Smooth muscle cell (in vitro differentiated cells): Measurements from ENCODE around the gene ITPR2. TPM values are rescaled to one million over a fixed set of nuclear protein-coding genes. Genes with fewer than 3 reads are reported as not detected.

Experiments used
- DNase-seq: peaks from one replicate; lab custom pipeline; 2025; ENCODE audit not compliant: unreplicated experiment; lab: John Stamatoyannopoulos, UW
- H2AFZ ChIP-seq: fragments of 200-600 bp; sonication (generic); 2 replicates; pipeline ENCODE4 v1.6.0; 2016; ENCODE audit warnings: antibody characterized with exemption, low read depth, mild to moderate bottlenecking
- H3F3A ChIP-seq: fragments of 200-600 bp; sonication (generic); 2 replicates; pipeline ENCODE4 v1.6.0; 2017; ENCODE audit warnings: antibody characterized with exemption, low read depth
- H3K27ac ChIP-seq: fragments of 200-600 bp; sonication (generic); 2 replicates; pipeline ENCODE4 v1.5.1; 2016; ENCODE audit warnings: low read depth, mild to moderate bottlenecking
- H3K27me3 ChIP-seq: fragments of 200-600 bp; sonication (generic); 2 replicates; pipeline ENCODE4 v1.6.1; 2016; ENCODE audit warnings: low read depth, mild to moderate bottlenecking
- H3K36me3 ChIP-seq: fragments of 200-600 bp; sonication (generic); 2 replicates; pipeline ENCODE4 v1.5.1; 2016; ENCODE audit warnings: low read depth
- H3K4me1 ChIP-seq: fragments of 200-600 bp; sonication (generic); 2 replicates; pipeline ENCODE4 v1.5.1; 2016; ENCODE audit warnings: low read depth
- H3K4me2 ChIP-seq: fragments of 200-600 bp; sonication (generic); 2 replicates; pipeline ENCODE4 v1.6.0; 2016; ENCODE audit warnings: mild to moderate bottlenecking
- H3K4me3 ChIP-seq: fragments of 200-600 bp; sonication (generic); 2 replicates; pipeline ENCODE4 v1.5.1; 2016; ENCODE audit warnings: mild to moderate bottlenecking
- H3K79me2 ChIP-seq: fragments of 200-600 bp; sonication (generic); 2 replicates; pipeline ENCODE4 v1.6.0; 2016; ENCODE audit warnings: low read depth, mild to moderate bottlenecking
- H3K9ac ChIP-seq: fragments of 200-600 bp; sonication (generic); 2 replicates; pipeline ENCODE4 v1.6.0; 2016; ENCODE audit warnings: low read depth
- H3K9me3 ChIP-seq: fragments of 200-600 bp; sonication (generic); replicated peaks from 2 replicates; pipeline ENCODE4 v1.5.1; 2016; ENCODE audit warnings: low read depth
- H4K20me1 ChIP-seq: fragments of 200-600 bp; sonication (generic); 2 replicates; pipeline ENCODE4 v1.6.0; 2016; ENCODE audit warnings: low read depth
- WGBS: methylation state at CpG from one replicate; pipeline ENCODE4 v1.1.7; 2016; ENCODE audit warnings: low lambda C conversion rate; 5-methylcytosine and 5-hydroxymethylcytosine counted together
- polyA plus RNA-seq: library from polyadenylated mRNA; unstranded; fragments of >200 nt; fragmentation: Nextera tagmentation; extraction: Ambion mirVana; gene quantifications from 2 replicates; pipeline ENCODE4 v1.2.1, GENCODE V29; 2016
- total RNA-seq: library from RNA; depleted of rRNA; stranded (reverse); fragments of >200 nt; gene quantifications from 2 replicates; pipeline ENCODE4 v1.2.3, GENCODE V29; 2014
- TF ChIP-seq, protein P1 (sequence below): fragments of 200-600 bp; sonication (generic); IDR thresholded peaks from 2 replicates; pipeline ENCODE4 v1.5.1; 2017; ENCODE audit warnings: borderline replicate concordance, mild to moderate bottlenecking, antibody characterized with exemption; ENCODE audit not compliant: insufficient read depth, poor library complexity, severe bottlenecking

The ITPR2 gene
- total and polyA plus RNA-seq, 2 experiments from 2014 or later, result 6.8 to 17.4 TPM

DNA sequence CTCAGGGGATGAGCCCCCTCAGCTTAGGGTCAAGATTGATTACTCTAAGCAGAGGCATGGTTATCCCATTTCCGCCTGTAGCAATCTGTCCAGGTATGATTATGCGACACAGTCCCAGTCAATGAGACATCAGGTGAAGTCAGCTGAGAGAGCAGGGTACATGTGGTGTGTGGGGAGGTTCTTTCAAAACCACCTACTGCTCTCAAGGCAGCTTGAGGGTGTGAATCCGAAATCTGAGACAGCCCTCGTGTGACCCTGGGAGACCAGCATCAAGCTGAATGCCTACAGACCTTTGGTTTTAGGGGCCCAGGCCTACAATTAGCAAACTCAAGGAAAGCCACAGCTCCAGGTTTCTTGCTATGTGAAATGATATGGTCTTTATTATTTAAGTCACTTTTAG lies 275.7 kb downstream of the ITPR2 start:
- no peak overlapping the region for H3K27ac ChIP-seq
- no peak overlapping the region for H3K4me2 ChIP-seq
- H3K79me2 ChIP-seq, result no peaks in the 10 kb centered on the region
- no peaks in the 10 kb centered on the region for H4K20me1 ChIP-seq
- H3K9ac ChIP-seq, result no peak overlapping the region
- peaks cover 4% of the 10 kb centered on the region for H3K36me3 ChIP-seq
- no peak overlapping the region for H3K4me3 ChIP-seq
- TF ChIP-seq, protein P1, sequence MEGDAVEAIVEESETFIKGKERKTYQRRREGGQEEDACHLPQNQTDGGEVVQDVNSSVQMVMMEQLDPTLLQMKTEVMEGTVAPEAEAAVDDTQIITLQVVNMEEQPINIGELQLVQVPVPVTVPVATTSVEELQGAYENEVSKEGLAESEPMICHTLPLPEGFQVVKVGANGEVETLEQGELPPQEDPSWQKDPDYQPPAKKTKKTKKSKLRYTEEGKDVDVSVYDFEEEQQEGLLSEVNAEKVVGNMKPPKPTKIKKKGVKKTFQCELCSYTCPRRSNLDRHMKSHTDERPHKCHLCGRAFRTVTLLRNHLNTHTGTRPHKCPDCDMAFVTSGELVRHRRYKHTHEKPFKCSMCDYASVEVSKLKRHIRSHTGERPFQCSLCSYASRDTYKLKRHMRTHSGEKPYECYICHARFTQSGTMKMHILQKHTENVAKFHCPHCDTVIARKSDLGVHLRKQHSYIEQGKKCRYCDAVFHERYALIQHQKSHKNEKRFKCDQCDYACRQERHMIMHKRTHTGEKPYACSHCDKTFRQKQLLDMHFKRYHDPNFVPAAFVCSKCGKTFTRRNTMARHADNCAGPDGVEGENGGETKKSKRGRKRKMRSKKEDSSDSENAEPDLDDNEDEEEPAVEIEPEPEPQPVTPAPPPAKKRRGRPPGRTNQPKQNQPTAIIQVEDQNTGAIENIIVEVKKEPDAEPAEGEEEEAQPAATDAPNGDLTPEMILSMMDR, result no peak
- H3K9me3 ChIP-seq, result no peaks in the 10 kb centered on the region
- no peaks in the 10 kb centered on the region for H3K4me1 ChIP-seq
- DNase-seq, result no peak
- no peak overlapping the region for H2AFZ ChIP-seq
- H3F3A ChIP-seq, result no peaks in the 10 kb centered on the region
- H3K27me3 ChIP-seq, result no peaks in the 10 kb centered on the region
- WGBS, result 96% methylated on average over 4 of the region's 4 CpGs

DNA sequence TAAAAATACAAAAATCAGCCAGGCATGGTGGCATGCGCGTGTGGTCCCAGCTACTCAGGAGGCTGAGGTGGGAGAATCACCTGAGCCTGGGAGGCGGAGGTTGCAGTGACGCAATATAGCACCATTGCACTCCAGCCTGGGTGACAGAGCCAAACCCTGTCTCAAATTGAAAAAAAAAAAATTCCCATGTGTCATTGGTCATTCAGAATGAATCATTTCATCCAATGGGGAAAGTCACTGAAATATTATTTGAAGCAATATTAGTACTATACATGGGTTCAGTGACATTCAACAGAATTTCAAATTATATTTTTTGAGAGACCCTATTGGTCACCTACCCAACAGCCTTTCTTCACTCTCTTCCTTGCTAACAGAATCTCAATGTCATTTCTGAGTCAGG lies 276.1 kb downstream of the ITPR2 start:
- 98% methylated on average over 4 of the region's 4 CpGs for WGBS
- no peaks in the 10 kb centered on the region for H3K4me1 ChIP-seq
- TF ChIP-seq, protein P1, result no peak
- no peak for DNase-seq
- H2AFZ ChIP-seq, result no peak overlapping the region
- peaks cover 4% of the 10 kb centered on the region for H3K36me3 ChIP-seq
- H3F3A ChIP-seq, result no peaks in the 10 kb centered on the region
- H4K20me1 ChIP-seq, result no peaks in the 10 kb centered on the region
- H3K9ac ChIP-seq, result no peak overlapping the region
- H3K27ac ChIP-seq, result no peak overlapping the region
- H3K4me2 ChIP-seq, result no peak overlapping the region
- H3K4me3 ChIP-seq, result no peak overlapping the region
- H3K27me3 ChIP-seq, result no peaks in the 10 kb centered on the region
- H3K79me2 ChIP-seq, result no peaks in the 10 kb centered on the region
- H3K9me3 ChIP-seq, result no peaks in the 10 kb centered on the region

DNA sequence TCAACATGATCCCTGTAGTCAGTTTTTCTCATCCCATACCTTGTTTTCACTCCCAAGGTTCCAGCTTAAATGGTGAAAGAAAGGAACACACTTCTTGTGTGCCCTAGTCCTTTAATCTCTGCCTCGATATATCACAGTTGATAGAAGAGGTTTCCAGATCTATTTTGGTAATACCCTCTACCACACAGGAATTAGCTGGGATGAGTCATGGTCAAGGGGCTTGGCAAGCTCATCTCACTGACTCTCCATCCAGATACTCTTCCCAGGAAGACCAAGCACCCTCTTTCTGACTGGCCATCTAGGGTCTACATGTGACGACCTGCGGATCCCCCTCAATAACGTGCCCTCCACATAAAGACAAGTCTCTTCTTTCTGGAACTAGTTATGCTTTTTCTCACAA lies 277.9 kb downstream of the ITPR2 start:
- TF ChIP-seq, protein P1, result no peak
- peaks cover 4% of the 10 kb centered on the region for H3K36me3 ChIP-seq
- no peak overlapping the region for H3K4me2 ChIP-seq
- H3K79me2 ChIP-seq, result no peaks in the 10 kb centered on the region
- no peaks in the 10 kb centered on the region for H4K20me1 ChIP-seq
- H3K4me3 ChIP-seq, result no peak overlapping the region
- no peak overlapping the region for H3K27ac ChIP-seq
- H3K9ac ChIP-seq, result no peak overlapping the region
- H3K27me3 ChIP-seq, result no peaks in the 10 kb centered on the region
- H3K4me1 ChIP-seq, result no peaks in the 10 kb centered on the region
- H2AFZ ChIP-seq, result no peak overlapping the region
- DNase-seq, result no peak
- H3F3A ChIP-seq, result no peaks in the 10 kb centered on the region
- H3K9me3 ChIP-seq, result no peaks in the 10 kb centered on the region
- WGBS, result 83% methylated on average over 4 of the region's 4 CpGs

DNA sequence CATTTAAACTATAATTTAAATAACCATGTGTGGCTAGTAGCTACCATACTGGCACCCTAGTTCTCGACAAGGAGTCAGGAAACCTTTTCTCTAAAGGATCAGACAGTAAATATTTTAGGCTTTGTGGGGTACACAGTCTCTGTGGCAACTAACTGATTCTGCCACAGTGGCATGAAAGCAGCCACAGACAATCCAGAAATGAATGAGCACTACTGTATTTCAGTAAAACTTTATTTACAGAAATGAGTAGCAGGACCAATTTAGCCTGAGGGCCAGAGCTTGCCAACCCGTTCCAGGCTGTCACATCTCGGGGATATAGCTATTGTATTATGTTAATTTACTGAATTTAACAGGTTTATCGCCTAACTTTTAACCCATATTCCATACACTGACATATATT lies 278.7 kb downstream of the ITPR2 start:
- DNase-seq, result no peak

More for the DNA sequence above, 278.7 kb downstream of the ITPR2 start:
- no peaks in the 10 kb centered on the region for H3K4me1 ChIP-seq
- peaks cover 4% of the 10 kb centered on the region for H3K36me3 ChIP-seq
- H3K9ac ChIP-seq, result no peak overlapping the region
- no peak overlapping the region for H3K27ac ChIP-seq
- no peaks in the 10 kb centered on the region for H3F3A ChIP-seq
- WGBS, result 95% methylated on average over 4 of the region's 4 CpGs
- TF ChIP-seq, protein P1, result no peak
- H3K4me2 ChIP-seq, result no peak overlapping the region
- no peaks in the 10 kb centered on the region for H3K9me3 ChIP-seq
- H3K4me3 ChIP-seq, result no peak overlapping the region
- no peak overlapping the region for H2AFZ ChIP-seq
- no peaks in the 10 kb centered on the region for H3K27me3 ChIP-seq
- H4K20me1 ChIP-seq, result no peaks in the 10 kb centered on the region
- H3K79me2 ChIP-seq, result no peaks in the 10 kb centered on the region
